Measurements from ENCODE around the gene RERE. TPM values are rescaled to one million over a fixed set of nuclear protein-coding genes. Genes with fewer than 3 reads are reported as not detected.

RERE gene
- 100 to 1,000 TPM; 144 to 174 TPM for total RNA-seq

DNA sequence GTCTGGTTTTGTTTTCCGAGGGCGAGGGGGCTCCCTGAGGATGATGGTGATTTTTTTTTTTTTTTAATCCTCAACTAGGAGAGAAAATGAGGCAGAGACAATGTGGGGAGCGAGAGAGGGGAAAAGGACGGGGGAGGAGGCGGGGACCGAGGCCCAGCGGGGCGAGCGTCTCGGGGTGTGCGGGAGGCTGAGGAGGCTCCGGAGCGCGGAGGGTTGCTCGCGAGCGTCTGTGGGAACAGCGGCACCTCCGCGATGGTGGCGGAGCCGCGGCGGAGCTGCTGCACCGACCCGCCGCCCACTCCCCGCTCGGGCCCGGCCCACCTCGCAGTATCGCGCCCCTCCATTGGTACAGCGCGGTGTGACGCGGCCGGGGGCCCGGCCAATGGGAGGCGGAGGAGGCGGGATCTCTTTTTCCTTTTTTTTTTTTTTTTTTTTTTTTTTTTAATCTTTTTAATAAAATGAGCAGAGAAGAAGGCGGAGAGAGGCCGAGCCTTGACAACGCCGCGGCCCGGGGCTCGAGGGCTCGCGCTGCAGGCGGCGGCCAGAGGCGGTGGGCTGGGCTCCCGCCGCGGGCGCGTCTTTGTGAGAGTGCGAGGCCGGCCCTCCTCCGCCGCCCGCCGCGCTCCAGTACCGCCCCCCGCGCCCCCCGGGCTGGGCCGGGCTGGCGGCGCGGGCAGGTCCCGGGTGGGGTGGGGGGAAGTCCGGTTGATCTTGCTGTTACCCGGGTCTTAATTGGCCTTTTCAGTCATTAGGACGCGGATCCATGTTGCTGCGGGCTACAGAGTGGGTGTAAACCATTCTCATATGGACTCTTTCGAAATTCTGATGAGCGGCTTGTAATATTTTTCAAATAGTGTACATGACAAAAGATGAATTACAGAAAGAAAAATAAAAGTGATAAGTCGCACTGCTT lies at the start of gene RERE:
RERE (minus strand) TSS at position 229 of the 913 bp plus-strand sequence.
- no peaks in the 10 kb centered on the region for H3K9me3 ChIP-seq
- H3K36me3 ChIP-seq: no peaks in the 10 kb centered on the region
- TF ChIP-seq, protein P1, sequence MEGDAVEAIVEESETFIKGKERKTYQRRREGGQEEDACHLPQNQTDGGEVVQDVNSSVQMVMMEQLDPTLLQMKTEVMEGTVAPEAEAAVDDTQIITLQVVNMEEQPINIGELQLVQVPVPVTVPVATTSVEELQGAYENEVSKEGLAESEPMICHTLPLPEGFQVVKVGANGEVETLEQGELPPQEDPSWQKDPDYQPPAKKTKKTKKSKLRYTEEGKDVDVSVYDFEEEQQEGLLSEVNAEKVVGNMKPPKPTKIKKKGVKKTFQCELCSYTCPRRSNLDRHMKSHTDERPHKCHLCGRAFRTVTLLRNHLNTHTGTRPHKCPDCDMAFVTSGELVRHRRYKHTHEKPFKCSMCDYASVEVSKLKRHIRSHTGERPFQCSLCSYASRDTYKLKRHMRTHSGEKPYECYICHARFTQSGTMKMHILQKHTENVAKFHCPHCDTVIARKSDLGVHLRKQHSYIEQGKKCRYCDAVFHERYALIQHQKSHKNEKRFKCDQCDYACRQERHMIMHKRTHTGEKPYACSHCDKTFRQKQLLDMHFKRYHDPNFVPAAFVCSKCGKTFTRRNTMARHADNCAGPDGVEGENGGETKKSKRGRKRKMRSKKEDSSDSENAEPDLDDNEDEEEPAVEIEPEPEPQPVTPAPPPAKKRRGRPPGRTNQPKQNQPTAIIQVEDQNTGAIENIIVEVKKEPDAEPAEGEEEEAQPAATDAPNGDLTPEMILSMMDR (IDR thresholded peaks at IDR 0.05): no peak
- peak; percentile 70 for DNase-seq (ENCODE audit: low spot score)
- peak; percentile 90 for ATAC-seq (ENCODE audit: insufficient number of reproducible peaks, low FRiP score, low read depth)
- peaks cover 4 to 25% of the 10 kb centered on the region in 2 donors for H3K4me1 ChIP-seq (ENCODE audit: control insufficient read depth in 1 of 2, low read depth in 2 of 2)
- H3K4me3 ChIP-seq: peak within 1 kb of the TSS; percentile 97
- H3K27me3 ChIP-seq (replicated peaks; ENCODE audit: insufficient read depth): no peaks in the 10 kb centered on the region
- peak within 1 kb of the TSS; percentile 91 to 93 for H3K27ac ChIP-seq

DNA sequence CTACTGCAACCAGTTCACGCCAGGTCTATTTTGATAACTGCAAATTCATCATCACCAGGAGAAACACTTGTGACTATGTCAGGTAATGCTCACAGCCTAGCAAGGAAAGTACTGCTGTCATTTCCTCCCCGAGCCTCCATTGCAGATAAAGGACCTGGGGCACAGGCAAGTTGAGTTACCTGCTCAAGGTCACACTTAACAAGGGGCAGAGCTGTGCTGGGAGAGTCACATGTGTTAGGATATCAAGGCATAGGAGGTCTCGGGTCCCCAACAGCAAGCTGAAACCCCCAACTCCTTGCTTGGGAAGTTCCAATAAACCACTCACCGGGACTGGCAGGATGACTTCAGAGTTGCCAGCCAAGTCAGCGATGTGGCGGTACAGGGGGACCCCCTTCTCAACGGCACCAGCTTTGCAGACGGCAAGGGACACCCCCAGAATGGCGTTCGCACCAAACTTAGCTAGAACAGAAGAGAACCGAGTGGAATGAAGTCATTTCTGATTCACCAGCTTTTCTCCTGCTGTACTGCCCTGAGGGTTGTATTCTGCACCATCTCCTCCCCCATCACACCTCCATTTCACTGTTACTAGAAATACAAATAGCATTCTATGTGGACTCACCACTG lies 49.5 kb upstream of the RERE start:
- Histone ChIP-seq H3K27me3 (replicated peaks; ENCODE audit: insufficient read depth) (no peaks in the 10 kb centered on the region), H3K36me3 (peaks cover 90% of the 10 kb centered on the region), H3K4me3 (no peak overlapping the region), H3K4me1 (ENCODE audit: control insufficient read depth in 1 of 2, low read depth in 2 of 2) (peaks cover 0 to 3% of the 10 kb centered on the region in 2 donors), H3K27ac (no peak overlapping the region), H3K9me3 (no peaks in the 10 kb centered on the region)
- ATAC-seq (ENCODE audit: insufficient number of reproducible peaks, low FRiP score, low read depth): no peak
- DNase-seq (ENCODE audit: low spot score): no peak
- TF ChIP-seq, protein P1 (IDR thresholded peaks at IDR 0.05): no peak

DNA sequence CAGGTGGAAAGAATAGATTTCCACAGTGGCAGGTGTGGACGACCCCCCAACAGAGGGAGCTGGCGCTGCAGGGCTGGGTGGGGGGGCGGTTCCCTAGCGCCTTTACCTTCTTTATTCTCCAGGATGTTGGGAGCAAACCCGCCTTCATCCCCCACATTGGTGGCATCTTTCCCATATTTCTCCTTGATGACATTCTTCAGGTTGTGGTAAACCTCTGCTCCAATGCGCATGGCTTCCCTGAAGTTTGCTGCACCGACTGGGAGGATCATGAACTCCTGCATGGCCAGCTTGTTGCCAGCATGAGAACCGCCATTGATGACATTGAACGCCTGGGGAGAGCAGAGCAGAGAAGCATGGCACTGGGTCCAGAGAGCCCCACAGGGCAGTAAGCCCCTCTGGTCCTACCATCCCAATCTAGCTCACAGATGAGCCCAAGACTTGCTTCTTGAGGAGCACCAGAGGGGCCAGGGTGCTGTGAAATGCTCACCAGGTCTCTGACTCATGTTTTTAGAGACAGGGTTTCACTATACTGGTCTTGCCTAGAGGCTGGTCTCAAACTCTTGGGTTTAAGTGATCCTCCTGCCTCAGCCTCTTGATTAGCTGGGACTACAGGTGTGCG lies 48.8 kb upstream of the RERE start:
- H3K4me3 ChIP-seq: no peak overlapping the region
- H3K27me3 ChIP-seq (replicated peaks; ENCODE audit: insufficient read depth): no peaks in the 10 kb centered on the region
- DNase-seq (ENCODE audit: low spot score) (no peak), ATAC-seq (ENCODE audit: insufficient number of reproducible peaks, low FRiP score, low read depth) (no peak)
- H3K36me3 ChIP-seq: peaks cover 89% of the 10 kb centered on the region
- H3K4me1 ChIP-seq (ENCODE audit: control insufficient read depth in 1 of 2, low read depth in 2 of 2): no peaks in the 10 kb centered on the region
- no peak overlapping the region for H3K27ac ChIP-seq
- TF ChIP-seq, protein P1 (IDR thresholded peaks at IDR 0.05): no peak
- H3K9me3 ChIP-seq: no peaks in the 10 kb centered on the region

DNA sequence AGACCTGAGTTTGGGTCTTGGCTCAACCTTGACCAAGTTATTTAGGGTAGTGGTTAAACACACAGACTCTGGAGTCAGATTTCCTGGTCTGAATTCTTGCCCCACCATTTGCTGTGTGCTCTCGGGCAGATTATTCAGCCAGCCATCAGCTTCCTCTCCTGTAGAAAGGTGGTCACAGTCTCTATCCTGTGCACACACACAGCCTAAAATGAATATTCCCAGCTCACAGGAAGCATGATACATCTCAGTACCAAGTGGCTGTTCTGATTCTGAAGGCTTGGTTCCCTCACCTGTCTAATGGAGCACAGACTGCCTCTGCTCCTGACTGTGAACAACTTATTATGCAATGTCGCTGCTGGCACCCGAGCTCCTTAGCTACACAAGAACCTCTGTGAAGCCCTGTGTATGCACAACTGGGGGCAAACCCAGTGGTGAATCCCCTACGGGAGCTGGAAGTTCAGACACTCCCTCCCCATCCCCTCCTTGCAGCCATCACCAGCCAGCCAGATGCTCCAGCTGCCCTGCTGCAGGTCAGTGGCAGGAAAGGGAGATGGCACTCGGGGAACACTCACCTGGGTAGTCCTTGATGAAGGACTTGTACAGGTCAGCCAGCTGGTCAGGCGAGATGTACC lies 47.4 kb upstream of the RERE start:
- no peak for DNase-seq (ENCODE audit: low spot score)
- H3K36me3 ChIP-seq: peaks cover 81% of the 10 kb centered on the region
- no peaks in the 10 kb centered on the region for H3K27me3 ChIP-seq (replicated peaks; ENCODE audit: insufficient read depth)
- no peak for ATAC-seq (ENCODE audit: insufficient number of reproducible peaks, low FRiP score, low read depth)
- TF ChIP-seq, protein P1 (IDR thresholded peaks at IDR 0.05): no peak
- H3K9me3 ChIP-seq: no peaks in the 10 kb centered on the region
- no peak overlapping the region for H3K27ac ChIP-seq
- H3K4me3 ChIP-seq: no peak overlapping the region
- peaks cover 0 to 3% of the 10 kb centered on the region in 2 donors for H3K4me1 ChIP-seq (ENCODE audit: control insufficient read depth in 1 of 2, low read depth in 2 of 2)
